K562 (cell line): ENCODE data around the gene NRG2. TPM values are rescaled to one million over a fixed set of nuclear protein-coding genes. Genes with fewer than 3 reads are reported as not detected.

Experiments used
- IRF1 ChIP-seq: sonication (generic); formaldehyde crosslinking; IDR thresholded peaks from 2 replicates; pipeline ENCODE4 v1.8.0; 2022; ENCODE audit warnings: missing genetic modification reagents, mild to moderate bottlenecking, borderline replicate concordance
- NFXL1 ChIP-seq: fragments of 450-650 bp; formaldehyde crosslinking; IDR thresholded peaks from 2 replicates; pipeline ENCODE4 v1.4.0; 2021; ENCODE audit warnings: mild to moderate bottlenecking
- PPARD ChIP-seq: fragments of 250-450 bp; sonication (Bioruptor Pico); IDR thresholded peaks from 2 replicates; pipeline ENCODE4 v1.8.0; 2022; ENCODE audit warnings: inconsistent platforms, mild to moderate bottlenecking, moderate library complexity
- RFX5 ChIP-seq: IDR thresholded peaks from 2 replicates; pipeline ENCODE4 v1.6.1; 2011; ENCODE audit warnings: low read depth, mild to moderate bottlenecking, improper control_type of control experiment, low read length
- TSC22D4 ChIP-seq: fragments of 450-650 bp; IDR thresholded peaks from 2 replicates; pipeline ENCODE4 v1.6.1; 2016; ENCODE audit warnings: missing genetic modification characterization, missing biosample characterization, control low read depth
- U2AF1 ChIP-seq: fragments of 200-400 bp; formaldehyde crosslinking; optimal IDR thresholded peaks from 2 replicates; pipeline ENCODE3; 2017; ENCODE audit warnings: mild to moderate bottlenecking, low read depth, low read length, moderate library complexity
- ZBTB17 ChIP-seq: fragments of 450-650 bp; formaldehyde crosslinking; IDR thresholded peaks from 2 replicates; pipeline ENCODE4 v1.4.0; 2020; ENCODE audit warnings: mild to moderate bottlenecking
- ZBTB49 ChIP-seq: sonication (generic); formaldehyde crosslinking; IDR thresholded peaks from 2 replicates; pipeline ENCODE4 v1.8.0; 2022; ENCODE audit warnings: missing genetic modification reagents, mild to moderate bottlenecking, borderline replicate concordance
- ZKSCAN3 ChIP-seq: fragments of 250-450 bp; sonication (Bioruptor Pico); IDR thresholded peaks from 2 replicates; pipeline ENCODE4 v1.4.0; 2020
- ZNF408 ChIP-seq: fragments of 250-450 bp; sonication (Bioruptor Pico); IDR thresholded peaks from 2 replicates; pipeline ENCODE4 v1.4.0; 2020; ENCODE audit warnings: low read depth, mild to moderate bottlenecking, moderate library complexity
- polyA plus RNA-seq, 8 experiments: library from polyadenylated mRNA; depleted of rRNA in 4 of 8; stranded (reverse) in 5 of 8; unstranded in 3 of 8; fragments of >200 nt; fragmentation: Nextera tagmentation in 2 of 8; fragmentation: Illumina TruSeq in 1 of 8; extraction: Ambion mirVana in 2 of 8; extraction: Trizol in 1 of 8; gene quantifications; 2 replicates each; pipeline versions ENCODE4 v1.2.1 to v1.2.3, GENCODE V29; 2011 to 2014; ENCODE audit warnings: inconsistent platforms in 1 of 8, missing spikeins in 1 of 8
- total RNA-seq, 7 experiments: library from RNA; depleted of rRNA in 6 of 7; stranded (reverse); fragments of >200 nt in 6 of 7; fragmentation: Illumina TruSeq in 2 of 7; extraction: Trizol in 2 of 7; gene quantifications; 2 replicates each; pipeline versions ENCODE4 v1.2.1 to v1.2.3, GENCODE V29; 2011 to 2021; ENCODE audit warnings: low replicate concordance in 1 of 7

NRG2 gene
- total and polyA plus RNA-seq, 9 of the 15 experiments (the other 6 are each of a cell fraction or from before 2014, with no cell fraction given) = not detected

DNA sequence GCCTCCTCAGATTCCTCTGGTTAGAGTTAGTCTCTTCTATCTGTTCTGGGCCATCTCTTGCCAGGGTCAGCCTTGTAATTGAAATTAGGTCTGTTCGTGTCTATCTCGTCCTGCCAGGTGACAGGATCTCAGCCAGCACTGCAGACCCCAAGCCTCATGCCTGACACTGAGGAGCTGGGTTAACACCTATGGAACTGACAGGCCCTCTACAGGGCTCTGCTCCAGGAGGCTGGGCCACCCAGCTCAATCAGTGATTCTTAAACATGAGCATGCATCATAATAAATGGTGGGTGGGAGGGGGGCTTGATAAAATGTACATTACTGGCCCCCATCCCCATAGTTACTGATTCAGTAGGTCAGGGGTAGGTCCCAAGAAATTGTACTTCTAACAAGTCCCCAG, 144.1 kb downstream of the NRG2 start (continued):
- TF ChIP-seq ZBTB49 (no peak), ZBTB17 (CRISPR knock-in tag) (no peak), RFX5 (no peak), NFXL1 (CRISPR knock-in tag) (no peak), ZNF408 (CRISPR knock-in tag) (no peak), IRF1 (no peak), TSC22D4 (tag) (no peak), ZKSCAN3 (CRISPR knock-in tag) (no peak), U2AF1 (no peak), PPARD (CRISPR knock-in tag) (no peak)
